H9 (cell line): ENCODE results near the gene IL31. TPM values are rescaled to one million over a fixed set of nuclear protein-coding genes. Genes with fewer than 3 reads are reported as not detected.
A peak's percentile ranks its signal among the peaks of the same experiment; 100 is the strongest.

ENCODE experiments used
- DNase-seq: peaks from one replicate; pipeline ENCODE4 v3.0.0-alpha.2; 2017
- H2AFZ ChIP-seq: one replicate; pipeline ENCODE4 v1.6.1; 2013; ENCODE audit warnings: mild to moderate bottlenecking, low read length, control low read depth, moderate library complexity
- H2AK5ac ChIP-seq: 2 replicates; pipeline ENCODE4 v1.6.1; 2013; ENCODE audit warnings: low read length, control low read depth, mixed read lengths; ENCODE audit not compliant: insufficient read length
- H2BK120ac ChIP-seq: one replicate; pipeline ENCODE4 v1.6.1; 2013; ENCODE audit warnings: low read depth, mild to moderate bottlenecking, low read length, control low read depth, inconsistent platforms; ENCODE audit not compliant: poor library complexity, severe bottlenecking
- H2BK12ac ChIP-seq: 2 replicates; pipeline ENCODE4 v1.6.1; 2013; ENCODE audit warnings: low read length, control low read depth, mixed read lengths, low read depth; ENCODE audit not compliant: insufficient read length
- H2BK15ac ChIP-seq: 2 replicates; pipeline ENCODE4 v1.6.1; 2013; ENCODE audit warnings: low read depth, low read length, control low read depth
- H2BK20ac ChIP-seq: one replicate; pipeline ENCODE4 v1.6.1; 2013; ENCODE audit warnings: low read depth, mild to moderate bottlenecking, low read length, control low read depth, inconsistent platforms; ENCODE audit not compliant: poor library complexity, severe bottlenecking
- H2BK5ac ChIP-seq: 2 replicates; pipeline ENCODE4 v1.6.1; 2013; ENCODE audit warnings: low read length, control low read depth, mixed read lengths; ENCODE audit not compliant: insufficient read length
- H3K14ac ChIP-seq: 2 replicates; pipeline ENCODE4 v1.6.1; 2013; ENCODE audit warnings: low read length, control low read depth; ENCODE audit not compliant: insufficient read depth
- H3K18ac ChIP-seq: 2 replicates; pipeline ENCODE4 v1.6.1; 2013; ENCODE audit warnings: low read depth, mild to moderate bottlenecking, mixed read lengths, low read length, control low read depth; ENCODE audit not compliant: insufficient read length
- H3K23ac ChIP-seq: 2 replicates; pipeline ENCODE4 v1.6.1; 2013; ENCODE audit warnings: low read length, control low read depth, mixed read lengths, low read depth; ENCODE audit not compliant: insufficient read length
- H3K23me2 ChIP-seq: 2 replicates; pipeline ENCODE4 v1.6.1; 2013; ENCODE audit warnings: low read depth, mild to moderate bottlenecking, mixed read lengths, low read length, control low read depth; ENCODE audit not compliant: insufficient read length, poor library complexity, severe bottlenecking
- H3K27ac ChIP-seq: 2 replicates; pipeline ENCODE4 v1.5.1; 2013; ENCODE audit warnings: low read length, control low read depth, mixed read lengths, low read depth; ENCODE audit not compliant: insufficient read length
- H3K27me3 ChIP-seq: 2 replicates; pipeline ENCODE4 v1.6.1; 2013; ENCODE audit warnings: low read length, control low read depth, inconsistent platforms; ENCODE audit not compliant: insufficient read depth
- H3K4ac ChIP-seq: 2 replicates; pipeline ENCODE4 v1.6.1; 2013; ENCODE audit warnings: low read depth, mild to moderate bottlenecking, control low read depth, inconsistent platforms, low read length, moderate library complexity
- H3K4me1 ChIP-seq: 2 replicates; pipeline ENCODE4 v1.6.1; 2013; ENCODE audit warnings: low read length, control low read depth, inconsistent platforms; ENCODE audit not compliant: insufficient read depth
- H3K4me2 ChIP-seq: 2 replicates; pipeline ENCODE4 v1.6.1; 2013; ENCODE audit warnings: low read length, control low read depth, mixed read lengths; ENCODE audit not compliant: insufficient read length, insufficient read depth
- H3K56ac ChIP-seq: 2 replicates; pipeline ENCODE4 v1.6.1; 2013; ENCODE audit warnings: low read depth, mild to moderate bottlenecking, mixed read lengths, low read length, control low read depth; ENCODE audit not compliant: insufficient read length
- H3K79me1 ChIP-seq: 2 replicates; pipeline ENCODE4 v1.6.1; 2013; ENCODE audit warnings: low read depth, mild to moderate bottlenecking, moderate library complexity, low read length, control low read depth, inconsistent platforms; ENCODE audit not compliant: insufficient read depth, poor library complexity, severe bottlenecking
- H3K79me2 ChIP-seq: 2 replicates; pipeline ENCODE4 v1.6.1; 2013; ENCODE audit warnings: low read length, control low read depth, inconsistent platforms; ENCODE audit not compliant: insufficient read depth
- H3K9ac ChIP-seq: 2 replicates; pipeline ENCODE4 v1.6.1; 2013; ENCODE audit warnings: low read length, control low read depth, mixed read lengths; ENCODE audit not compliant: insufficient read length; ENCODE audit errors: extremely low read depth
- H3K9me3 ChIP-seq: one replicate; pipeline ENCODE4 v1.6.1; 2013; ENCODE audit warnings: low read depth, low read length, inconsistent platforms; ENCODE audit not compliant: control insufficient read depth
- H3T11ph ChIP-seq: one replicate; pipeline ENCODE4 v1.6.1; 2013; ENCODE audit warnings: mild to moderate bottlenecking, low read length, control low read depth, inconsistent platforms
- H4K20me1 ChIP-seq: one replicate; pipeline ENCODE4 v1.6.1; 2013; ENCODE audit not compliant: control insufficient read depth, insufficient read length, insufficient read depth
- H4K5ac ChIP-seq: 2 replicates; pipeline ENCODE4 v1.6.1; 2013; ENCODE audit warnings: low read depth, mild to moderate bottlenecking, mixed read lengths, low read length, control low read depth; ENCODE audit not compliant: insufficient read length
- H4K8ac ChIP-seq: replicated peaks from 2 replicates; pipeline ENCODE4 v1.6.1; 2013; ENCODE audit warnings: low read length, control low read depth, mixed read lengths, low read depth; ENCODE audit not compliant: insufficient read length
- H4K91ac ChIP-seq: 2 replicates; pipeline ENCODE4 v1.6.1; 2013; ENCODE audit warnings: low read depth, mild to moderate bottlenecking, moderate library complexity, mixed read lengths, low read length, control low read depth; ENCODE audit not compliant: insufficient read length
- H3K27ac Mint-ChIP-seq, 3 experiments: 2 replicates in 2 of 3; 3 replicates in 1 of 3; pipeline ENCODE4 v1.8.0; 2020 to 2021; ENCODE audit warnings: mixed read lengths in 3 of 3, mild to moderate bottlenecking in 1 of 3, moderate library complexity in 1 of 3
- H3K27me3 Mint-ChIP-seq: 2 replicates; pipeline ENCODE4 v1.8.0; 2021; ENCODE audit warnings: low read depth, mild to moderate bottlenecking, moderate library complexity, mixed read lengths
- H3K36me3 Mint-ChIP-seq, 3 experiments: 2 replicates in 2 of 3; 3 replicates in 1 of 3; pipeline ENCODE4 v1.8.0; 2020 to 2021; ENCODE audit warnings: low read depth in 3 of 3, mixed read lengths in 3 of 3; ENCODE audit not compliant: insufficient read depth in 1 of 3
- H3K4me1 Mint-ChIP-seq, 2 experiments: 2 replicates each; pipeline ENCODE4 v1.8.0; 2020; ENCODE audit warnings: mixed read lengths in 2 of 2
- H3K4me3 Mint-ChIP-seq, 2 experiments: 2 replicates in 1 of 2; 3 replicates in 1 of 2; pipeline ENCODE4 v1.8.0; 2020 to 2021; ENCODE audit warnings: mild to moderate bottlenecking in 2 of 2, mixed read lengths in 2 of 2, moderate library complexity in 1 of 2
- H3K9me3 Mint-ChIP-seq, 2 experiments: 2 replicates in 1 of 2; 3 replicates in 1 of 2; pipeline ENCODE4 v1.8.0; 2020; ENCODE audit warnings: mild to moderate bottlenecking in 2 of 2, mixed read lengths in 2 of 2, moderate library complexity in 1 of 2
- WGBS: extraction: QIAGEN DNeasy Blood & Tissue Kit; methylation state at CpG from one replicate; pipeline ENCODE4 v1.1.7; 2013; ENCODE audit warnings: missing lambda C conversion rate, low lambda C conversion rate, mixed read lengths; ENCODE audit not compliant: insufficient read length; ENCODE audit errors: extremely low coverage; 5-methylcytosine and 5-hydroxymethylcytosine counted together
- total RNA-seq: library from RNA; stranded (reverse); gene quantifications from 2 replicates; pipeline ENCODE4 v1.2.1, GENCODE V29; 2021
- TF ChIP-seq, protein P1 (sequence below): fragments of 200-600 bp; sonication (generic); conservative IDR thresholded peaks from 3 replicates; pipeline ENCODE4 v1.8.0; 2021; ENCODE audit warnings: antibody characterized with exemption, mild to moderate bottlenecking

The IL31 gene
- total RNA-seq, 1 experiment from 2014 or later: not detected

DNA sequence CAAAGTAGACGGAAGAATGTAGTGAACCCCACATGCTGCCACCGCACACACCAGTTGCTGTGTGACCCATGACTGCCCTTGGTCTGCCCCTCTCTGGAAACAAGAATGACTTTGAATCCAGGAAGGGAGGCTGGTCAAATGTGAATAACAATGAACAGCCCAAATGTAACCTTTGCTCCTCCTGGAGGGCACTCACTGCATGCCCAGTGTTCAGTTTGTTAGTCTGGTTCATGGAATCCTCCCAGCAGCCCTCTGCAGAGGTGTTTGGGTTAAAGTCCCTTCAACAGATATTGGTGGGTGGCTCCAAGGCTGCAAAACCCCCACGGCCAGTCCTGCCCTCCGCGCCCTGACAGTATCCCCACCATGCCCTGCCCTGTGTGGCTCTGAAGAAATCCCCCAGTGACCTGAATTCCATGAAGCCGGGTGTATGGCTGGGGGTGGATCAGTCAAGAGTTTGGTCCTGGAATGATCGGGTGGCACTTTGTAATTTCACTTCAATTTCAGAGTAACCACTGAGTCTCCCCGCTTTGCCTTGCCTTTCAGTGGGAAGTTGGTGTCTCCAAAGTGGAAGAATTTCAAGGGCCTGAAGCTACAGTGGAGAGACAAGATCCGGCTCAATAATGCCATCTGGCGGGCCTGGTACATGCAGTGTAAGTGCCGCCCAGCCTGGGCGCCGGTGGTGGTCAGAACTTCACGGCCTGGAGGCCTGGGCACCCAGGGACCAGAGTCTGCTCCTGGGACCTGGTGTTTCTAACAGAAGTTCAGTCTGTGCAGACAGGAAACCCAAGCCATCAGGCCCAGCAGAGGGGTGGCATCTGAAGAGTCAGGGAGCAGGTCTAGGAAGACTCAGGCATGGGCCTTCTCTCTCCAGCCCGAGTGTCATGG lies 47.1 kb downstream of the IL31 start:
- no peak overlapping the region for H2BK12ac ChIP-seq
- Mint-ChIP-seq H3K4me1 (peaks cover 19 to 20% of the 10 kb centered on the region in 2 experiments), H3K27me3 (no peaks in the 10 kb centered on the region), H3K9me3 (no peaks in the 10 kb centered on the region), H3K27ac (peak overlapping the region; percentile 67 to 82 (median 75); a peak in 4 of 7 replicates), H3K36me3 (peaks cover 10 to 31% (median 11%) of the 10 kb centered on the region in 3 experiments), H3K4me3 (no peak overlapping the region)
- no peak overlapping the region for H2AK5ac ChIP-seq
- H3K27me3 ChIP-seq: no peaks in the 10 kb centered on the region
- 0 out of 2 replicates have a peak, but pooled peaks cover 4% of the 10 kb centered on the region for H3K4me1 ChIP-seq
- DNase-seq: no peak
- no peaks in the 10 kb centered on the region for H3K9me3 ChIP-seq
- H3T11ph ChIP-seq: no peak overlapping the region
- no peaks in the 10 kb centered on the region for H3K23me2 ChIP-seq
- H3K4ac ChIP-seq: no peak overlapping the region
- no peak overlapping the region for H3K23ac ChIP-seq
- H2BK15ac ChIP-seq: no peak overlapping the region
- TF ChIP-seq, protein P1, sequence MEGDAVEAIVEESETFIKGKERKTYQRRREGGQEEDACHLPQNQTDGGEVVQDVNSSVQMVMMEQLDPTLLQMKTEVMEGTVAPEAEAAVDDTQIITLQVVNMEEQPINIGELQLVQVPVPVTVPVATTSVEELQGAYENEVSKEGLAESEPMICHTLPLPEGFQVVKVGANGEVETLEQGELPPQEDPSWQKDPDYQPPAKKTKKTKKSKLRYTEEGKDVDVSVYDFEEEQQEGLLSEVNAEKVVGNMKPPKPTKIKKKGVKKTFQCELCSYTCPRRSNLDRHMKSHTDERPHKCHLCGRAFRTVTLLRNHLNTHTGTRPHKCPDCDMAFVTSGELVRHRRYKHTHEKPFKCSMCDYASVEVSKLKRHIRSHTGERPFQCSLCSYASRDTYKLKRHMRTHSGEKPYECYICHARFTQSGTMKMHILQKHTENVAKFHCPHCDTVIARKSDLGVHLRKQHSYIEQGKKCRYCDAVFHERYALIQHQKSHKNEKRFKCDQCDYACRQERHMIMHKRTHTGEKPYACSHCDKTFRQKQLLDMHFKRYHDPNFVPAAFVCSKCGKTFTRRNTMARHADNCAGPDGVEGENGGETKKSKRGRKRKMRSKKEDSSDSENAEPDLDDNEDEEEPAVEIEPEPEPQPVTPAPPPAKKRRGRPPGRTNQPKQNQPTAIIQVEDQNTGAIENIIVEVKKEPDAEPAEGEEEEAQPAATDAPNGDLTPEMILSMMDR: peak; percentile 27; the same call in 1 of the 3 replicates
- no peak overlapping the region for H2BK120ac ChIP-seq
- H2AFZ ChIP-seq: no peak overlapping the region
- H3K56ac ChIP-seq: no peak overlapping the region
- H4K20me1 ChIP-seq: peaks cover 2% of the 10 kb centered on the region
- no peaks in the 10 kb centered on the region; the same call in 1 of the 2 replicates for H3K79me2 ChIP-seq
- H3K27ac ChIP-seq: no peak overlapping the region
- H3K79me1 ChIP-seq: no peaks in the 10 kb centered on the region
- H2BK20ac ChIP-seq: no peak overlapping the region
- WGBS: no CpG with 5 or more reads among the region's 15 CpGs
- H3K14ac ChIP-seq: no peak overlapping the region
- H3K9ac ChIP-seq: no peak overlapping the region
- no peak overlapping the region for H4K5ac ChIP-seq
- H4K8ac ChIP-seq: no peak overlapping the region
- H4K91ac ChIP-seq: no peak overlapping the region
- no peak overlapping the region for H3K18ac ChIP-seq
- no peak overlapping the region for H2BK5ac ChIP-seq
- H3K4me2 ChIP-seq: no peak overlapping the region
